Endothelial cell of umbilical vein (primary cell): ENCODE results near the gene CES4A. TPM values are rescaled to one million over a fixed set of nuclear protein-coding genes. Genes with fewer than 3 reads are reported as not detected.

Experiments used
- BruUV-seq: library from RNA; stranded (reverse); fragments of 400-500 nt; replicated peaks from 2 replicates; lab custom pipeline; 2021; lab: Mats Ljungman, UMichigan
- CTCF ChIA-PET: fragments of 300-600, 350-600 bp; sonication (Branson Sonifier 250); formaldehyde crosslinking; loops from one replicate; lab custom pipeline; 2021; ENCODE audit warnings: antibody characterized with exemption, inconsistent platforms; lab: Charles Lee
- POLR2A ChIA-PET: fragments of 300-600, 350-600 bp; sonication (Branson Sonifier 250); formaldehyde crosslinking; loops from one replicate; lab custom pipeline; 2021; ENCODE audit warnings: antibody characterized with exemption, inconsistent platforms; lab: Charles Lee
- DNase-seq: peaks from one replicate; pipeline ENCODE4 v3.0.0-alpha.2; 2011; ENCODE audit warnings: low read depth, low spot score
- FAIRE-seq: peaks from 2 replicates; lab custom pipeline; 2011; peaks lifted over from hg19 to GRCh38; lab: Jason Lieb, UNC
- H2AFZ ChIP-seq: 2 replicates; pipeline ENCODE4 v1.6.0; 2012; ENCODE audit warnings: low read depth, low read length, control low read depth, inconsistent platforms
- H3K27ac ChIP-seq: 2 replicates; pipeline ENCODE4 v1.5.1; 2011; ENCODE audit warnings: low read depth, mild to moderate bottlenecking, control low read depth, low read length, moderate library complexity; ENCODE audit not compliant: insufficient read depth
- H3K27me3 ChIP-seq, 2 experiments: 2 replicates each; pipeline versions ENCODE4 v1.6.0 to v1.6.1; 2011; ENCODE audit warnings: low read length in 2 of 2, mixed read lengths in 1 of 2; ENCODE audit not compliant: control insufficient read depth in 2 of 2, insufficient read depth in 2 of 2
- H3K36me3 ChIP-seq, 2 experiments: 2 replicates in 1 of 2; 3 replicates in 1 of 2; pipeline ENCODE4 v1.5.1; 2011; ENCODE audit warnings: low read length in 2 of 2, mild to moderate bottlenecking in 1 of 2, moderate library complexity in 1 of 2; ENCODE audit not compliant: control insufficient read depth in 2 of 2, insufficient read depth in 2 of 2; ENCODE audit errors: extremely low read depth in 1 of 2
- H3K4me1 ChIP-seq: 3 replicates; pipeline ENCODE4 v1.5.1; 2011; ENCODE audit warnings: mild to moderate bottlenecking, low read length; ENCODE audit not compliant: control insufficient read depth, insufficient read depth; ENCODE audit errors: extremely low read depth
- H3K4me2 ChIP-seq: 2 replicates; pipeline ENCODE4 v1.6.1; 2011; ENCODE audit warnings: low read length, control low read depth, mixed read lengths; ENCODE audit not compliant: insufficient read depth
- H3K4me3 ChIP-seq, 3 experiments: fragments of 200-600 bp in 1 of 3; sonication (generic), shearing (Covaris generic) in 1 of 3; replicated peaks in 1 of 3; 2 replicates each; pipeline ENCODE4 v1.5.1; 2011 to 2016; ENCODE audit warnings: control low read depth in 3 of 3, low read length in 3 of 3, mild to moderate bottlenecking in 2 of 3, inconsistent platforms in 1 of 3, low read depth in 1 of 3, moderate library complexity in 1 of 3; ENCODE audit not compliant: insufficient read depth in 1 of 3
- H3K79me2 ChIP-seq: 2 replicates; pipeline ENCODE4 v1.6.0; 2012; ENCODE audit warnings: low read length, inconsistent platforms; ENCODE audit not compliant: control insufficient read depth, insufficient read depth
- H3K9ac ChIP-seq: replicated peaks from 2 replicates; pipeline ENCODE3; 2011; ENCODE audit warnings: low read length, control low read depth; ENCODE audit not compliant: insufficient read depth; ENCODE audit errors: extremely low read depth
- H3K9me1 ChIP-seq: replicated peaks from 3 replicates; pipeline ENCODE4 v1.6.0; 2011; ENCODE audit warnings: mild to moderate bottlenecking, low read length; ENCODE audit not compliant: control insufficient read depth, insufficient read depth; ENCODE audit errors: extremely low read depth
- H3K9me3 ChIP-seq: replicated peaks from 2 replicates; pipeline ENCODE4 v1.5.1; 2012; ENCODE audit warnings: low read length, inconsistent platforms; ENCODE audit not compliant: control insufficient read depth, insufficient read depth
- H4K20me1 ChIP-seq: replicated peaks from 2 replicates; pipeline ENCODE3; 2011; ENCODE audit warnings: mild to moderate bottlenecking, low read length; ENCODE audit not compliant: control insufficient read depth, insufficient read depth; ENCODE audit errors: extremely low read depth
- CTCF ChIP-seq, 2 donors: IDR thresholded peaks; 1 replicate in 1 of 2; 2 replicates in 1 of 2; pipeline ENCODE4 v1.5.1; 2011; ENCODE audit warnings: low read length in 2 of 2, mild to moderate bottlenecking in 2 of 2, moderate library complexity in 2 of 2, control low read depth in 1 of 2, inconsistent platforms in 1 of 2, low read depth in 1 of 2; ENCODE audit not compliant: insufficient read depth in 1 of 2; ENCODE audit errors: extremely low read depth in 1 of 2
- EZH2 ChIP-seq: IDR thresholded peaks from 2 replicates; pipeline ENCODE4 v1.6.1; 2012; ENCODE audit warnings: borderline replicate concordance, low read depth, mild to moderate bottlenecking, moderate library complexity, low read length, inconsistent platforms; ENCODE audit not compliant: severe bottlenecking
- FOS ChIP-seq: IDR thresholded peaks from 2 replicates; pipeline ENCODE4 v1.6.1; 2011; ENCODE audit warnings: mild to moderate bottlenecking, low read length, moderate library complexity, borderline replicate concordance; ENCODE audit not compliant: insufficient read depth
- GATA2 ChIP-seq: IDR thresholded peaks from 2 replicates; pipeline ENCODE4 v1.7.0; 2011; ENCODE audit warnings: low read depth, mild to moderate bottlenecking, moderate library complexity, mixed read lengths, low read length; ENCODE audit not compliant: insufficient read length, insufficient read depth
- JUN ChIP-seq: IDR thresholded peaks from 2 replicates; pipeline ENCODE4 v1.6.1; 2011; ENCODE audit warnings: borderline replicate concordance, low read depth; ENCODE audit not compliant: insufficient read length, insufficient read depth
- MYC ChIP-seq: IDR thresholded peaks from one replicate; pipeline ENCODE4 v1.6.1; 2011; ENCODE audit warnings: mild to moderate bottlenecking, low read depth, low read length
- POLR2A ChIP-seq: IDR thresholded peaks from 2 replicates; pipeline ENCODE4 v1.6.1; 2012; ENCODE audit warnings: low read depth, mild to moderate bottlenecking, control low read depth, low read length
- POLR2AphosphoS5 ChIP-seq: IDR thresholded peaks from 2 replicates; pipeline ENCODE4 v1.6.1; 2012; ENCODE audit warnings: low read depth, mild to moderate bottlenecking, control low read depth, low read length, moderate library complexity; ENCODE audit not compliant: insufficient read depth
- dilution Hi-C: fragments of 300-500 bp; cut with MboI; formaldehyde crosslinking; loops from one replicate; pipeline ENCODE4 v1.15.0; 2019; ENCODE audit warnings: low sequenced_read_pairs; ENCODE audit not compliant: extremely low pct_ligation_motif_present
- intact Hi-C: fragments of 100-400 bp; cut with micrococcal nuclease; formaldehyde crosslinking; loops from one replicate; pipeline ENCODE4 v1.10.0; 2022
- polyA plus RNA-seq, 4 experiments: library from polyadenylated mRNA; depleted of rRNA in 3 of 4; stranded (reverse) in 3 of 4; unstranded in 1 of 4; fragments of >200 nt; gene quantifications; 2 replicates each; pipeline versions ENCODE4 v1.2.1 to v1.2.3, GENCODE V29; 2011 to 2012; ENCODE audit warnings: missing spikeins in 1 of 4
- total RNA-seq: library from RNA; stranded (reverse); gene quantifications from 2 replicates; pipeline ENCODE4 v1.2.3, GENCODE V29; 2021
- TF ChIP-seq, protein P1 (sequence below): IDR thresholded peaks from 2 replicates; pipeline ENCODE4 v1.6.1; 2011; ENCODE audit not compliant: insufficient read depth, insufficient read length

CES4A gene
- total and polyA plus RNA-seq, 2 donors (not counting 3 experiments of a cell fraction or from before 2014, with no cell fraction given), result 5.4 to 13.3 TPM

DNA sequence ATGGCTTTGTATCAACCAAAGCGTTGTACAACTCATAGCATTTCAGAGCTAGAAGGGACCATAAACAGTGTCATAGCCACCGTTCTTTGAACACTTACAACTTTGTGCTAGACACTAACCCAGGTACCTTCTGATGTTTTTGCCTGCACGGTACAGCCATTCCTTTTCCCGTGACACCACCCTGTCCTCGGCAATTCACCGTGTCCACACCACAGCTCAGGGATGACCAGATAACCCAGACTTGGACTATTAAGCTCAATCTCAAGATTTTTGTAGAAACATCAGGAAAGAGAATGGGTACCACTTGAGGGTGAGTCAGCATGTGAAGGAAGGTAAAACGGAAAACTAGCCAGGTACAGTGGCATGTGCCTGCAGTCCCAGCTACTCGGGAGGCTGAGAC, 30.8 kb downstream of the CES4A start:
- Histone ChIP-seq H3K27me3 (no peaks in the 10 kb centered on the region), H3K36me3 (no peaks in the 10 kb centered on the region), H3K9me1 (no peaks in the 10 kb centered on the region), H3K4me1 (peaks cover 11% of the 10 kb centered on the region), H3K79me2 (no peaks in the 10 kb centered on the region), H4K20me1 (no peaks in the 10 kb centered on the region), H2AFZ (no peak overlapping the region), H3K4me2 (no peak overlapping the region), H3K27ac (no peak overlapping the region), H3K4me3 (no peak overlapping the region), H3K9ac (no peak overlapping the region), H3K9me3 (no peaks in the 10 kb centered on the region)
- TF ChIP-seq MYC (no peak), EZH2 (no peak), JUN (no peak), POLR2A (no peak), FOS (no peak), GATA2 (no peak), POLR2AphosphoS5 (no peak), CTCF (IDR thresholded peaks at IDR 0.05; ENCODE audit: extremely low read depth in 1 of 2, insufficient read depth in 1 of 2, low read depth in 1 of 2, low read length in 2 of 2) (no peak)
- TF ChIP-seq, protein P1, sequence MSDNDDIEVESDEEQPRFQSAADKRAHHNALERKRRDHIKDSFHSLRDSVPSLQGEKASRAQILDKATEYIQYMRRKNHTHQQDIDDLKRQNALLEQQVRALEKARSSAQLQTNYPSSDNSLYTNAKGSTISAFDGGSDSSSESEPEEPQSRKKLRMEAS, result no peak
- intact Hi-C loops (no loop called here), dilution Hi-C loops (no loop called here)
- FAIRE-seq (no peak), DNase-seq (no peak)
- ChIA-PET CTCF (interaction anchor here (0.7 to 9.1 kb wide), 9 partner anchors 9 to 165 kb away, joined by 3 to 302 read pairs (median 12); partner anchors contain the start of genes B3GNT9, CBFB, CDH16 and MATCAP1), POLR2A (interaction anchor here (0.5 to 2.1 kb wide), 2 partner anchors 8 to 11 kb away, joined by 3 to 7 read pairs; no protein-coding TSS in a partner anchor)
- no TSS peak for BruUV-seq
